ENCODE results near the gene GALNS. TPM values are rescaled to one million over a fixed set of nuclear protein-coding genes. Genes with fewer than 3 reads are reported as not detected.

Gene GALNS
- total RNA-seq, 1 experiment from 2014 or later = 29.5 TPM

DNA sequence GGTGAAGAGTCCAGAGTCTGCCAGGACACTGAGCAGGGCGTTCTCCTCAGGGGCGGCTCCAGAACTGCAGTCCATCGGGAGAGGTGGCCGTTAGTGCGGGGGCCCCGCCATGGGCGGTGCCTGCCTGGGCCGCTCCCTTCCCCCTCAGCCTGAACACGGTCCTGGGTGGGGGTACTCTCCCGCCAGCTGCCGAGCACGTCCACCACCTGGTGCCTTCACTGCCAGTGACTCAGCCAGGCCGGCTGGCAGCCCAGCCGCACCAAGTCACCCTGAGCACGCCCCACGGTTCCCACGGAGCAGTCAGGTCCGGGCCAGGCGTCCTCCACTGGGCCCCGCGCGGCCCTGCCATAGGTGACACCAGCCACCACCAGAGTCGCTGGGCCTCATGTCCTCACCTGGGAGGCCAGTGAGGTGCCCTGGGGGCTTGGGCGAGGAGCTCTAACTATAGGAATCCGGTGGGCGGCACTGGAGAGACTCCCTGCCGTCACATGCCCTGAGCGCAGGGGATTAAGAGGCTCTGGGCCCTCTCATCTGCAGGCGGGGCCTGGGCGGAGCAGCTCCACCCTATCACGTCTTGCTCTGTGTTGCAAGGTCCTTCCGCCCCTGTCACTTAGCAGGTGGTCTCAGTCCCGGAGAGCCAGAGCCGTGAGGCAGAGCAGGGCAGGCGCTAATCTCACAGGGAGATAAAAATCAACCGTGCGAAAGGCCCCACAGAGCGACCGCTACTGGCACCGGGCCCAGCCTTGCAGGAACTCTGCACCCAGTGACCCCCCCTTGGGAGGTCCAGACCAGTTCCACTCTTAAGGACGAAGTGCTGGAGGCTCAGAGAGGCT is 86.1 kb downstream of the GALNS start:
- TF ChIP-seq NFE2L1 (CRISPR knock-in tag; IDR thresholded peaks at IDR 0.05) (no peak), ZNF423 (CRISPR knock-in tag; IDR thresholded peaks at IDR 0.05) (peak; percentile 54; the same call in 1 of the 2 replicates), MXD4 (CRISPR knock-in tag; IDR thresholded peaks at IDR 0.05; ENCODE audit: borderline replicate concordance) (no peak), ESRRA (CRISPR knock-in tag; IDR thresholded peaks at IDR 0.05; ENCODE audit: borderline replicate concordance) (no peak), JAZF1 (CRISPR knock-in tag; IDR thresholded peaks at IDR 0.05) (no peak), NR2C2 (CRISPR knock-in tag; IDR thresholded peaks at IDR 0.05) (no peak)
- TF ChIP-seq, protein P1, sequence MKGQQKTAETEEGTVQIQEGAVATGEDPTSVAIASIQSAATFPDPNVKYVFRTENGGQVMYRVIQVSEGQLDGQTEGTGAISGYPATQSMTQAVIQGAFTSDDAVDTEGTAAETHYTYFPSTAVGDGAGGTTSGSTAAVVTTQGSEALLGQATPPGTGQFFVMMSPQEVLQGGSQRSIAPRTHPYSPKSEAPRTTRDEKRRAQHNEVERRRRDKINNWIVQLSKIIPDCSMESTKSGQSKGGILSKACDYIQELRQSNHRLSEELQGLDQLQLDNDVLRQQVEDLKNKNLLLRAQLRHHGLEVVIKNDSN (CRISPR knock-in tag; IDR thresholded peaks at IDR 0.05) = peak; percentile 61; the same call in 1 of the 2 replicates
- TF ChIP-seq, protein P2, sequence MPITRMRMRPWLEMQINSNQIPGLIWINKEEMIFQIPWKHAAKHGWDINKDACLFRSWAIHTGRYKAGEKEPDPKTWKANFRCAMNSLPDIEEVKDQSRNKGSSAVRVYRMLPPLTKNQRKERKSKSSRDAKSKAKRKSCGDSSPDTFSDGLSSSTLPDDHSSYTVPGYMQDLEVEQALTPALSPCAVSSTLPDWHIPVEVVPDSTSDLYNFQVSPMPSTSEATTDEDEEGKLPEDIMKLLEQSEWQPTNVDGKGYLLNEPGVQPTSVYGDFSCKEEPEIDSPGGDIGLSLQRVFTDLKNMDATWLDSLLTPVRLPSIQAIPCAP (CRISPR knock-in tag; IDR thresholded peaks at IDR 0.05) = no peak
- TF ChIP-seq, protein P3, sequence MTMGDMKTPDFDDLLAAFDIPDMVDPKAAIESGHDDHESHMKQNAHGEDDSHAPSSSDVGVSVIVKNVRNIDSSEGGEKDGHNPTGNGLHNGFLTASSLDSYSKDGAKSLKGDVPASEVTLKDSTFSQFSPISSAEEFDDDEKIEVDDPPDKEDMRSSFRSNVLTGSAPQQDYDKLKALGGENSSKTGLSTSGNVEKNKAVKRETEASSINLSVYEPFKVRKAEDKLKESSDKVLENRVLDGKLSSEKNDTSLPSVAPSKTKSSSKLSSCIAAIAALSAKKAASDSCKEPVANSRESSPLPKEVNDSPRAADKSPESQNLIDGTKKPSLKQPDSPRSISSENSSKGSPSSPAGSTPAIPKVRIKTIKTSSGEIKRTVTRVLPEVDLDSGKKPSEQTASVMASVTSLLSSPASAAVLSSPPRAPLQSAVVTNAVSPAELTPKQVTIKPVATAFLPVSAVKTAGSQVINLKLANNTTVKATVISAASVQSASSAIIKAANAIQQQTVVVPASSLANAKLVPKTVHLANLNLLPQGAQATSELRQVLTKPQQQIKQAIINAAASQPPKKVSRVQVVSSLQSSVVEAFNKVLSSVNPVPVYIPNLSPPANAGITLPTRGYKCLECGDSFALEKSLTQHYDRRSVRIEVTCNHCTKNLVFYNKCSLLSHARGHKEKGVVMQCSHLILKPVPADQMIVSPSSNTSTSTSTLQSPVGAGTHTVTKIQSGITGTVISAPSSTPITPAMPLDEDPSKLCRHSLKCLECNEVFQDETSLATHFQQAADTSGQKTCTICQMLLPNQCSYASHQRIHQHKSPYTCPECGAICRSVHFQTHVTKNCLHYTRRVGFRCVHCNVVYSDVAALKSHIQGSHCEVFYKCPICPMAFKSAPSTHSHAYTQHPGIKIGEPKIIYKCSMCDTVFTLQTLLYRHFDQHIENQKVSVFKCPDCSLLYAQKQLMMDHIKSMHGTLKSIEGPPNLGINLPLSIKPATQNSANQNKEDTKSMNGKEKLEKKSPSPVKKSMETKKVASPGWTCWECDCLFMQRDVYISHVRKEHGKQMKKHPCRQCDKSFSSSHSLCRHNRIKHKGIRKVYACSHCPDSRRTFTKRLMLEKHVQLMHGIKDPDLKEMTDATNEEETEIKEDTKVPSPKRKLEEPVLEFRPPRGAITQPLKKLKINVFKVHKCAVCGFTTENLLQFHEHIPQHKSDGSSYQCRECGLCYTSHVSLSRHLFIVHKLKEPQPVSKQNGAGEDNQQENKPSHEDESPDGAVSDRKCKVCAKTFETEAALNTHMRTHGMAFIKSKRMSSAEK (CRISPR knock-in tag; IDR thresholded peaks at IDR 0.05; ENCODE audit: borderline replicate concordance) = no peak
- no peaks in the 10 kb centered on the region for H3K36me3 Mint-ChIP-seq
- H3K9me3 Mint-ChIP-seq = no peaks in the 10 kb centered on the region
- H3K27ac Mint-ChIP-seq = peak overlapping the region; percentile 57
- DNase-seq (ENCODE audit: low spot score) (peak; percentile 65), ATAC-seq (peak; percentile 64)
- ChIA-PET CTCF (interaction anchor here (0.8 to 9.6 kb wide), 9 partner anchors 9 to 110 kb away, joined by 3 to 115 read pairs (median 5); partner anchors contain the start of gene PIEZO1), POLR2A (interaction anchor here (0.5 to 1.0 kb wide), 4 partner anchors 12 to 396 kb away, joined by 3 to 5 read pairs (median 3); no protein-coding TSS in a partner anchor)
- peaks cover 29% of the 10 kb centered on the region for H3K4me1 Mint-ChIP-seq
- no peaks in the 10 kb centered on the region for H3K27me3 Mint-ChIP-seq (ENCODE audit: low read depth)
- H3K4me3 Mint-ChIP-seq = no peak overlapping the region

DNA sequence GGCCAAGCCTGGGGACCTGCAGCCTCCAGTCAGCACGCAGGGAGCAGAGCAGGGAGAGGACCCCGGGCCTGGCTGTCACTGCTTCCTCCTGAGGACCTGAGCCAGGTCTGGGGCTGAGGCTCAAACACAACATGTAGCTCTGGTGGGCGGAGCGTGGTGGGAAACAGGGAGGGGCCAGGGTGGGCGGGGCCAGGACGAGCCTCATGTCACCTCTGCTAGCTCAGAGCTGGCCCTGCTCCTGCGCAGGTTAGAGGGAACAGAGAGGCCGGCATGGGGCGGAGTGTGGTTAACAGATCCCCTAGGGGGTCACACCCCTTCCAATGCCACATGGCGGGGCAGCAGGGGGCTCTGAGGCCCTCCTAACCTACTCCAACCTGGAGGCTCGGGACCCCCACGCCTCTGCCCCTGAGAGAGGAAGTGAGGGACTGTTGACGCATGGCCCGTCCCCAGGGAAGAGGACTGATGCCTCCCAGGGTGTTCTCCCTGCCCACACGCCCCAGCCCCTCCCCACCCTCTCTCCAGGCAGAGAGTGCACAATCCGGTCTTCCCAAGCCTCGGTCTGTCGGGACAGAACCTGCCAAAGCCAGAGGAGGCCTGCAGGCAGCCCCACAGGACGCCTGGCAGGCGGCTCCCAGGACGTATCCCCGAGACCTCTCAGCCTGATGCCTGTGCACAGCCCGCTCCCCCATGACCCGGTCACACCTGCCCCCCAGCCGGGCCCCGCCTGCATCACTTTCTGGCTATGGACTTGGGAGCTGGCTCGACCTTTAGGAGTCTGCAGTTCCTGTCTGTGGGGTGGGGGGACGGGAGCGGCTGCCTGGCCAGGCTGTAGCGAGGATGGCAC is 86.9 kb downstream of the GALNS start:
- Mint-ChIP-seq H3K36me3 (no peaks in the 10 kb centered on the region), H3K4me1 (peaks cover 34% of the 10 kb centered on the region), H3K9me3 (no peaks in the 10 kb centered on the region), H3K4me3 (0 out of 2 replicates have a peak overlapping the region, but pooled peaks have one; percentile 10), H3K27me3 (ENCODE audit: low read depth) (no peaks in the 10 kb centered on the region), H3K27ac (peak overlapping the region; percentile 94)
- ATAC-seq (peak; percentile 80), DNase-seq (ENCODE audit: low spot score) (peak; percentile 78)
- ChIA-PET CTCF (interaction anchor here (0.6 to 9.6 kb wide), 15 partner anchors 10 to 397 kb away, joined by 3 to 115 read pairs (median 4); partner anchors contain the start of gene PIEZO1), POLR2A (interaction anchor here (0.5 to 1.2 kb wide), 8 partner anchors 9 to 397 kb away, joined by 3 to 4 read pairs (median 3); no protein-coding TSS in a partner anchor)
- TF ChIP-seq, protein P4, sequence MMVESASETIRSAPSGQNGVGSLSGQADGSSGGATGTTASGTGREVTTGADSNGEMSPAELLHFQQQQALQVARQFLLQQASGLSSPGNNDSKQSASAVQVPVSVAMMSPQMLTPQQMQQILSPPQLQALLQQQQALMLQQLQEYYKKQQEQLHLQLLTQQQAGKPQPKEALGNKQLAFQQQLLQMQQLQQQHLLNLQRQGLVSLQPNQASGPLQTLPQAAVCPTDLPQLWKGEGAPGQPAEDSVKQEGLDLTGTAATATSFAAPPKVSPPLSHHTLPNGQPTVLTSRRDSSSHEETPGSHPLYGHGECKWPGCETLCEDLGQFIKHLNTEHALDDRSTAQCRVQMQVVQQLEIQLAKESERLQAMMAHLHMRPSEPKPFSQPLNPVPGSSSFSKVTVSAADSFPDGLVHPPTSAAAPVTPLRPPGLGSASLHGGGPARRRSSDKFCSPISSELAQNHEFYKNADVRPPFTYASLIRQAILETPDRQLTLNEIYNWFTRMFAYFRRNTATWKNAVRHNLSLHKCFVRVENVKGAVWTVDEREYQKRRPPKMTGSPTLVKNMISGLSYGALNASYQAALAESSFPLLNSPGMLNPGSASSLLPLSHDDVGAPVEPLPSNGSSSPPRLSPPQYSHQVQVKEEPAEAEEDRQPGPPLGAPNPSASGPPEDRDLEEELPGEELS (CRISPR knock-in tag; IDR thresholded peaks at IDR 0.05) = no peak
- peak; percentile 41; the same call in 1 of the 2 replicates for TF ChIP-seq SP1 (CRISPR knock-in tag; conservative IDR thresholded peaks at IDR 0.05)
